ENCODE measurements around the gene FOXP3.

The FOXP3 gene

GRCh38 chrX:49228185-49228584 lies 36.3 kb downstream of the FOXP3 start:
- peaks cover 18% of the 10 kb centered on the region; the same call in 1 of the 2 replicates for H3K9me3 ChIP-seq
- H3K4me1 ChIP-seq: no peaks in the 10 kb centered on the region
- no peak overlapping the region for H3K9ac ChIP-seq

GRCh38 chrX:49227726-49228125 lies 36.8 kb downstream of the FOXP3 start:
- H3K4me3 ChIP-seq: no peak overlapping the region
- no peaks in the 10 kb centered on the region for H3K36me3 ChIP-seq
- no peaks in the 10 kb centered on the region for H4K20me1 ChIP-seq
- no peak overlapping the region for H3K9ac ChIP-seq
- no peak overlapping the region for H3K4me2 ChIP-seq
- TF ChIP-seq Cebpa-rat (IDR thresholded peaks at IDR 0.05): no peak
- H3K9me3 ChIP-seq: peaks cover 18% of the 10 kb centered on the region; the same call in 1 of the 2 replicates
- H3K4me1 ChIP-seq: no peaks in the 10 kb centered on the region
- peaks cover 28% of the 10 kb centered on the region for H3K27me3 ChIP-seq
- no peak overlapping the region for H3K27ac ChIP-seq

More at GRCh38 chrX:49228185-49228584, 36.3 kb downstream of the FOXP3 start:
- Histone ChIP-seq H3K27me3 (peaks cover 28% of the 10 kb centered on the region), H3K36me3 (no peaks in the 10 kb centered on the region), H3K4me2 (no peak overlapping the region), H4K20me1 (no peaks in the 10 kb centered on the region), H3K27ac (no peak overlapping the region), H3K4me3 (no peak overlapping the region)
- no peak for TF ChIP-seq Cebpa-rat (IDR thresholded peaks at IDR 0.05)

GRCh38 chrX:49226946-49227345 lies 37.6 kb downstream of the FOXP3 start:
- H3K4me3 ChIP-seq: no peak overlapping the region
- peaks cover 34% of the 10 kb centered on the region for H3K27me3 ChIP-seq
- H3K36me3 ChIP-seq: no peaks in the 10 kb centered on the region
- no peak overlapping the region for H3K4me2 ChIP-seq
- no peaks in the 10 kb centered on the region for H3K4me1 ChIP-seq
- TF ChIP-seq Cebpa-rat (IDR thresholded peaks at IDR 0.05): no peak
- H3K9ac ChIP-seq: no peak overlapping the region
- H3K9me3 ChIP-seq: peaks cover 18% of the 10 kb centered on the region; the same call in 1 of the 2 replicates
- no peaks in the 10 kb centered on the region for H4K20me1 ChIP-seq
- H3K27ac ChIP-seq: no peak overlapping the region

GRCh38 chrX:49225858-49226257 lies 38.7 kb downstream of the FOXP3 start:
- Histone ChIP-seq H3K36me3 (no peaks in the 10 kb centered on the region), H3K9ac (no peak overlapping the region), H3K4me3 (no peak overlapping the region), H4K20me1 (no peaks in the 10 kb centered on the region), H3K9me3 (peaks cover 10% of the 10 kb centered on the region; the same call in 1 of the 2 replicates), H3K27me3 (peaks cover 27% of the 10 kb centered on the region), H3K27ac (no peak overlapping the region), H3K4me1 (no peaks in the 10 kb centered on the region), H3K4me2 (no peak overlapping the region)
- TF ChIP-seq Cebpa-rat (IDR thresholded peaks at IDR 0.05): no peak

GRCh38 chrX:49221868-49222267 lies 42.6 kb downstream of the FOXP3 start:
- Histone ChIP-seq H3K27ac (no peak overlapping the region), H3K4me1 (no peaks in the 10 kb centered on the region), H4K20me1 (no peaks in the 10 kb centered on the region; the same call in 1 of the 2 replicates), H3K9me3 (no peaks in the 10 kb centered on the region), H3K36me3 (no peaks in the 10 kb centered on the region), H3K4me2 (no peak overlapping the region), H3K9ac (no peak overlapping the region), H3K4me3 (no peak overlapping the region), H3K27me3 (peaks cover 36% of the 10 kb centered on the region)
- TF ChIP-seq Cebpa-rat (IDR thresholded peaks at IDR 0.05): no peak

GRCh38 chrX:49220100-49220499 lies 44.4 kb downstream of the FOXP3 start:
- Histone ChIP-seq H3K27ac (no peak overlapping the region), H4K20me1 (no peaks in the 10 kb centered on the region; the same call in 1 of the 2 replicates), H3K9ac (no peak overlapping the region), H3K4me2 (no peak overlapping the region), H3K36me3 (no peaks in the 10 kb centered on the region), H3K4me3 (no peak overlapping the region), H3K27me3 (peaks cover 34% of the 10 kb centered on the region), H3K9me3 (no peaks in the 10 kb centered on the region), H3K4me1 (no peaks in the 10 kb centered on the region)
- no peak for TF ChIP-seq Cebpa-rat (IDR thresholded peaks at IDR 0.05)

GRCh38 chrX:49214996-49215526 lies 49.4 kb downstream of the FOXP3 start:
- Histone ChIP-seq H3K27ac (no peak overlapping the region), H4K20me1 (no peaks in the 10 kb centered on the region; the same call in 1 of the 2 replicates), H3K9ac (no peak overlapping the region), H3K4me3 (no peak overlapping the region), H3K9me3 (no peaks in the 10 kb centered on the region), H3K4me1 (no peaks in the 10 kb centered on the region), H3K36me3 (no peaks in the 10 kb centered on the region), H3K4me2 (no peak overlapping the region), H3K27me3 (peaks cover 32% of the 10 kb centered on the region)
- no peak for TF ChIP-seq Cebpa-rat (IDR thresholded peaks at IDR 0.05)

GRCh38 chrX:49214416-49214815 lies 50.1 kb downstream of the FOXP3 start:
- Histone ChIP-seq H3K4me2 (no peak overlapping the region), H3K27me3 (peaks cover 36% of the 10 kb centered on the region), H3K36me3 (no peaks in the 10 kb centered on the region), H3K4me1 (no peaks in the 10 kb centered on the region), H3K4me3 (no peak overlapping the region), H3K9me3 (no peaks in the 10 kb centered on the region), H3K27ac (no peak overlapping the region), H4K20me1 (no peaks in the 10 kb centered on the region; the same call in 1 of the 2 replicates), H3K9ac (no peak overlapping the region)
- TF ChIP-seq Cebpa-rat (IDR thresholded peaks at IDR 0.05): no peak

- no peak for TF ChIP-seq Cebpa-rat (IDR thresholded peaks at IDR 0.05)
- Histone ChIP-seq H4K20me1 (no peaks in the 10 kb centered on the region; the same call in 1 of the 2 replicates), H3K4me3 (no peak overlapping the region), H3K9ac (no peak overlapping the region), H3K4me1 (no peaks in the 10 kb centered on the region), H3K27me3 (peaks cover 36% of the 10 kb centered on the region), H3K4me2 (no peak overlapping the region), H3K9me3 (no peaks in the 10 kb centered on the region), H3K36me3 (no peaks in the 10 kb centered on the region), H3K27ac (no peak overlapping the region)
Measured at GRCh38 chrX:49212861-49213260, 51.6 kb downstream of the FOXP3 start.

GRCh38 chrX:49212209-49212608 lies 52.3 kb downstream of the FOXP3 start:
- Histone ChIP-seq H3K4me2 (no peak overlapping the region), H3K9ac (no peak overlapping the region), H3K27ac (no peak overlapping the region), H4K20me1 (no peaks in the 10 kb centered on the region; the same call in 1 of the 2 replicates), H3K4me1 (no peaks in the 10 kb centered on the region), H3K27me3 (peaks cover 33% of the 10 kb centered on the region), H3K4me3 (no peak overlapping the region), H3K36me3 (no peaks in the 10 kb centered on the region), H3K9me3 (no peaks in the 10 kb centered on the region)
- TF ChIP-seq Cebpa-rat (IDR thresholded peaks at IDR 0.05): no peak

- no peaks in the 10 kb centered on the region for H3K36me3 ChIP-seq
- no peak overlapping the region for H3K4me3 ChIP-seq
- no peaks in the 10 kb centered on the region for H3K4me1 ChIP-seq
- no peak overlapping the region for H3K4me2 ChIP-seq
- H4K20me1 ChIP-seq: no peaks in the 10 kb centered on the region
- TF ChIP-seq Cebpa-rat (IDR thresholded peaks at IDR 0.05): no peak
- H3K9me3 ChIP-seq: no peaks in the 10 kb centered on the region
- H3K27me3 ChIP-seq: peaks cover 28% of the 10 kb centered on the region
- no peak overlapping the region for H3K27ac ChIP-seq
- no peak overlapping the region for H3K9ac ChIP-seq
Measured at GRCh38 chrX:49211074-49211473, 53.4 kb downstream of the FOXP3 start.
